SU-DHL-6 (cell line): Measurements from ENCODE around the gene ONECUT3.

Experiments
- H2AFZ ChIP-seq: fragments of 200-600 bp; sonication (generic); 2 replicates; pipeline ENCODE4 v1.6.1; 2014; ENCODE audit warnings: low read depth, mild to moderate bottlenecking, moderate library complexity, mixed read lengths, antibody characterized with exemption, low read length; ENCODE audit not compliant: severe bottlenecking
- H3F3A ChIP-seq: fragments of 200-600 bp; shearing (Covaris generic); 2 replicates; pipeline ENCODE4 v1.6.0; 2016; ENCODE audit warnings: antibody characterized with exemption, mild to moderate bottlenecking; ENCODE audit not compliant: insufficient read depth
- H3K27ac ChIP-seq: fragments of 200-600 bp; sonication (generic); 2 replicates; pipeline ENCODE4 v1.5.1; 2016; ENCODE audit warnings: low read depth, mild to moderate bottlenecking, low read length, moderate library complexity, mixed read lengths
- H3K27me3 ChIP-seq: fragments of 200-600 bp; sonication (generic), shearing (Covaris generic); 2 replicates; pipeline ENCODE4 v1.6.0; 2014; ENCODE audit warnings: mild to moderate bottlenecking, low read length
- H3K36me3 ChIP-seq: fragments of 200-600 bp; sonication (generic); 2 replicates; pipeline ENCODE4 v1.6.1; 2014; ENCODE audit warnings: mild to moderate bottlenecking, low read length, mixed read lengths
- H3K4me2 ChIP-seq: fragments of 300-600, 200-600 bp; shearing (Covaris generic), sonication (generic); 2 replicates; pipeline ENCODE4 v1.6.0; 2014; ENCODE audit warnings: low read length, low read depth, mild to moderate bottlenecking; ENCODE audit not compliant: poor library complexity, severe bottlenecking
- H3K4me3 ChIP-seq: fragments of 200-600 bp; sonication (generic); 2 replicates; pipeline ENCODE4 v1.5.1; 2014; ENCODE audit warnings: antibody characterized with exemption, low read length, mild to moderate bottlenecking, mixed read lengths; ENCODE audit not compliant: insufficient read depth, poor library complexity, severe bottlenecking
- H3K79me2 ChIP-seq: fragments of 200-600 bp; sonication (generic); 2 replicates; pipeline ENCODE4 v1.6.1; 2014; ENCODE audit warnings: mild to moderate bottlenecking, low read length, moderate library complexity; ENCODE audit not compliant: insufficient read depth
- H3K9ac ChIP-seq: fragments of 200-600 bp; sonication (generic); 2 replicates; pipeline ENCODE4 v1.7.0; 2014; ENCODE audit warnings: mild to moderate bottlenecking, low read length
- H3K9me2 ChIP-seq: fragments of 200-600 bp; sonication (generic); replicated peaks from 2 replicates; pipeline ENCODE4 v1.6.1; 2014; ENCODE audit warnings: low read length; ENCODE audit not compliant: insufficient read depth
- H3K9me3 ChIP-seq: fragments of 200-600 bp; sonication (generic); 2 replicates; pipeline ENCODE4 v1.6.1; 2014; ENCODE audit warnings: low read length, mixed read lengths; ENCODE audit not compliant: insufficient read depth
- H4K20me1 ChIP-seq: fragments of 200-600 bp; sonication (generic); 2 replicates; pipeline ENCODE4 v1.6.1; 2014; ENCODE audit warnings: low read depth, mild to moderate bottlenecking, antibody characterized with exemption, low read length, moderate library complexity, mixed read lengths
- EZH2phosphoT487 ChIP-seq: fragments of 200-600 bp; sonication (generic), shearing (Covaris generic); conservative IDR thresholded peaks from 2 replicates; pipeline ENCODE4 v1.6.1; 2018; ENCODE audit warnings: mild to moderate bottlenecking, antibody characterized with exemption, low read length, moderate library complexity, mixed read lengths
- TF ChIP-seq, protein P1 (sequence below): fragments of 200-600 bp; sonication (generic); IDR thresholded peaks from one replicate; pipeline ENCODE4 v1.5.1; 2017; ENCODE audit warnings: antibody characterized with exemption, mild to moderate bottlenecking, low read length, moderate library complexity; ENCODE audit not compliant: insufficient read depth, poor library complexity, severe bottlenecking

ONECUT3 gene

GRCh38 chr19:1814833-1815604 lies 61.7 kb downstream of the ONECUT3 start:
- Histone ChIP-seq H3K27me3 (no peaks in the 10 kb centered on the region), H3K9ac (no peak overlapping the region), H3F3A (0 out of 2 replicates have a peak, but pooled peaks cover 5% of the 10 kb centered on the region), H4K20me1 (no peaks in the 10 kb centered on the region), H3K36me3 (no peaks in the 10 kb centered on the region), H3K27ac (no peak overlapping the region), H3K9me3 (no peaks in the 10 kb centered on the region), H3K4me3 (no peak overlapping the region), H3K4me2 (no peak overlapping the region), H3K79me2 (no peaks in the 10 kb centered on the region), H2AFZ (no peak overlapping the region), H3K9me2 (no peaks in the 10 kb centered on the region)
- TF ChIP-seq EZH2phosphoT487 = no peak
- TF ChIP-seq, protein P1, sequence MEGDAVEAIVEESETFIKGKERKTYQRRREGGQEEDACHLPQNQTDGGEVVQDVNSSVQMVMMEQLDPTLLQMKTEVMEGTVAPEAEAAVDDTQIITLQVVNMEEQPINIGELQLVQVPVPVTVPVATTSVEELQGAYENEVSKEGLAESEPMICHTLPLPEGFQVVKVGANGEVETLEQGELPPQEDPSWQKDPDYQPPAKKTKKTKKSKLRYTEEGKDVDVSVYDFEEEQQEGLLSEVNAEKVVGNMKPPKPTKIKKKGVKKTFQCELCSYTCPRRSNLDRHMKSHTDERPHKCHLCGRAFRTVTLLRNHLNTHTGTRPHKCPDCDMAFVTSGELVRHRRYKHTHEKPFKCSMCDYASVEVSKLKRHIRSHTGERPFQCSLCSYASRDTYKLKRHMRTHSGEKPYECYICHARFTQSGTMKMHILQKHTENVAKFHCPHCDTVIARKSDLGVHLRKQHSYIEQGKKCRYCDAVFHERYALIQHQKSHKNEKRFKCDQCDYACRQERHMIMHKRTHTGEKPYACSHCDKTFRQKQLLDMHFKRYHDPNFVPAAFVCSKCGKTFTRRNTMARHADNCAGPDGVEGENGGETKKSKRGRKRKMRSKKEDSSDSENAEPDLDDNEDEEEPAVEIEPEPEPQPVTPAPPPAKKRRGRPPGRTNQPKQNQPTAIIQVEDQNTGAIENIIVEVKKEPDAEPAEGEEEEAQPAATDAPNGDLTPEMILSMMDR = no peak

DNA sequence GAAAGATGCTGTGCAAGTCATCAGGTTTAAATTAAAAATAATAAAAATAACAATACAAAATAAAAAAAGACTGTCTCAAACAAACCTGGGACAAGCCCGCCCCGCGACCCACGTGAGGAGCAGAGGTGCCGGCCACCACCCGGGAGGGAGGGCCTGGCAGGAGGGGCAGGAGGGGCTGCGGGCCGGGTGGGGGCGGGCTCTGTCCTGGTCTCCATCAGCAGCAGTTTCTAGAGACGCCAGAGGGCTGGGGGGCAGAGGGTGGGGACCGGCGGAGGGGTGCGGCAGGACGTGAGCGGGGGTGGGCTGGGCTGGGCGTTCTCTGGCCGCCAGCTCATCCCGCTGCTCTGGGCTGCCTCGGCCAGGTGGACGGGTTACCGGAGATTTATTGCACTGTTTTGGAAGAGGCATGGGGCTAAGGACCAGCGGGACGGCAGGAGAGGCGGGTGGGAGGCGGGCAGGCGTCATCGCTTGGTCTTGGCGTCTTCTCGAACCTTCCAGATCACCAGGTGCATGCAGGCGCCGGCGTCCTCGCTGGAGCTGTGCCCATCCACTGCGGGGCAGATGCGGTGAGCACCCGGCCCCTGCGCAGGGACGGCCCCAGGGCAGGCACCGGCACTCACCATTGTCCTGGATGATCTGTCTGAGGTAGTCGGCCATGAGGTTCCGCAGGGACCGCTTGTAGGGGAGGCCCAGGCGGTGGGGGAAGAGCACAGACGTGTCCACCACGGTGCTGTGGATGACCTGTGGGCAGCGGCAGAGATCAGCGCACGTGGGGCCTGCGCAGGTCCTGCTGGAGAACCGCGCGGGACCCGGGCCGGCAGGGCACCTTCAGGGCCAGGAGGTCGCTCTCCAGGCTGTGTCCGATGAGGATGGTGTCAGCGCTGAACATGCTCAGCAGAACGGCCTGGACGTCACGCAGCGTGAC lies 62.6 kb downstream of the ONECUT3 start:
- no peaks in the 10 kb centered on the region for H3K27me3 ChIP-seq
- H3K9ac ChIP-seq = no peak overlapping the region
- H3K9me3 ChIP-seq = no peaks in the 10 kb centered on the region
- H2AFZ ChIP-seq = no peak overlapping the region
- H3K27ac ChIP-seq = no peak overlapping the region
- H3K79me2 ChIP-seq = no peaks in the 10 kb centered on the region
- TF ChIP-seq EZH2phosphoT487 = no peak
- TF ChIP-seq, protein P1 = no peak
- H3K9me2 ChIP-seq = no peaks in the 10 kb centered on the region
- no peaks in the 10 kb centered on the region for H3K36me3 ChIP-seq
- H3K4me2 ChIP-seq = no peak overlapping the region
- no peak overlapping the region for H3K4me3 ChIP-seq
- 0 out of 2 replicates have a peak, but pooled peaks cover 5% of the 10 kb centered on the region for H3F3A ChIP-seq
- no peaks in the 10 kb centered on the region for H4K20me1 ChIP-seq

GRCh38 chr19:1816530-1817298 lies 63.4 kb downstream of the ONECUT3 start:
- H3F3A ChIP-seq = 0 out of 2 replicates have a peak, but pooled peaks cover 5% of the 10 kb centered on the region
- H3K79me2 ChIP-seq = no peaks in the 10 kb centered on the region
- H3K9ac ChIP-seq = no peak overlapping the region
- no peak overlapping the region for H2AFZ ChIP-seq
- no peaks in the 10 kb centered on the region for H3K27me3 ChIP-seq
- H3K4me2 ChIP-seq = no peak overlapping the region
- H3K4me3 ChIP-seq = no peak overlapping the region
- TF ChIP-seq, protein P1 = no peak
- no peak for TF ChIP-seq EZH2phosphoT487
- no peak overlapping the region for H3K27ac ChIP-seq
- no peaks in the 10 kb centered on the region for H3K36me3 ChIP-seq
- no peaks in the 10 kb centered on the region for H4K20me1 ChIP-seq
- no peaks in the 10 kb centered on the region for H3K9me2 ChIP-seq
- H3K9me3 ChIP-seq = no peaks in the 10 kb centered on the region
